ENCODE data around the gene XRCC3.
"Not testable (repeated sequence)": the region's sequence is repeated elsewhere in the genome, so short reads cannot be mapped to it uniquely, and the experiment has no call there.

Gene XRCC3

GRCh38 chr14:103656756-103657133 is 58.5 kb downstream of the XRCC3 start:
- DNase-seq = no peak

DNA sequence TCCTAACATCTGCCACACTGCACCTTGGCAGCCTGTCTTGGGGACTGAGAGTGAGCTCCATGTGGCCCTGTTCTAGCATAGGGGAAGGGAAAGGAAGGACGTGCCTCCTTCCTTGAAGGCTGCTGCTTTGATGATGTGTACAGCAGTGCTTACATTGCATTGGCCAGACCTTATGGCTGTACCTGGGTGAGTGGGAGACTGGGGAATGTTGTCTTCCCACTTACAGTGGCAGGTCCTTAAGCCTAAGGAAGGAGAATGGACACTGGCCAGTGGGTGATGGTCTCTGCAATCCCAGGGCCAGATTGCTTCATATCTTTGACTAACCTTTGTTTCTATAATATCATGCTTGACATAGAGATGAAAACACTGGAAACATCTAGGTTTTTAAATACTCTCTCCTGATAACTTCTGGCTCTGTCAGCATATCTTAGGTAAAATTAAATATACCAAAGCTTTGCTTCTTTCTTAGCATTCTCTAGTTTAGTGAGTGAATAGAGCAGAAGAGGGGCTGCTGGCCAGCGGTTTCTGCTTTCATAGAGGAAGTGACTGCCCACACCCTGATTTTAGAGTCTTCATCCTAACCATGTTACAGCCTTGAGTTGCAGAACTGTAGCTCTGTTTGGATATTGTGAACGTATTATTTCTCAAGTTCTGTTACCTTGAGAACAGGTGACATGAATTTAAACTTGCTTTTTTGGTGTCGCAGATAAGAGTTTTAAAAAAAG is 59.1 kb downstream of the XRCC3 start:
- no peak for DNase-seq

DNA sequence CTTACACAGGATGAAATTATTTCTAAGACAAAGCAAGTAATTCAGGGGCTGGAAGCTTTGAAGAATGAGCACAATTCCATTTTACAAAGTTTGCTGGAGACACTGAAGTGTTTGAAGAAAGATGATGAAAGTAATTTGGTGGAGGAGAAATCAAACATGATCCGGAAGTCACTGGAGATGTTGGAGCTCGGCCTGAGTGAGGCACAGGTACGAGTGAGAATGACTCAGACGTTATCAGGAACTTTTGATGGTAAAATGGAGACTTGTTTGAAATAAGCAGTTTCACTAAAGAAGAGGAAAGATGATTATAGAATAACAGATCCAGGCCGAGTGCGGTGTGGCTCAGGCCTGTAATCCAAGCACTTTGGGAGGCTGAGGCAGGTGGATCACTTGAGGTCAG is 60.6 kb downstream of the XRCC3 start:
- DNase-seq = no peak

GRCh38 chr14:103653805-103654204 is 61.4 kb downstream of the XRCC3 start:
- DNase-seq = no peak

GRCh38 chr14:103653336-103653735 is 61.9 kb downstream of the XRCC3 start:
- not testable (repeated sequence) for DNase-seq

- no peak for DNase-seq
These were observed 62.4 kb downstream of the XRCC3 start for GRCh38 chr14:103652806-103653205.

DNA sequence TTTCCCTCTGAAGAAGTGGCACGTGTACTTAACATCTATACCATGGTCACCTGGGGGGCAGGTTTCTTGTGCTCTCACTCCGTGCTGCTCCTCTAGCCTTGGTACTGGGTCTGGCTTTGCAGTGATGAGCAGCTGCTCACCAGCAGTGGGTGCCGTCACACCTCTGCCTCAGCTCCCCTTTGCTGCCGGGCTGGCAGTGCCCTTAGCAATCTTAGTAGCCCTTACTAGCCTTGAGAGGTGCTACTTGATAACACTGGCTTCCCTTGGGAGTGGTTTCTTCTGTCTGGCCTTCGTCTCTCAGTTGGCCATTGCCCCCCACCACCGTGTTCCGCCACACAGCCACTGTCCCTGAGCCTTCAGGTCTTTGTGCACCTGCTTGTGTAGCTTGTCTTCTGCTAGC is 63.7 kb downstream of the XRCC3 start:
- DNase-seq = no peak

DNA sequence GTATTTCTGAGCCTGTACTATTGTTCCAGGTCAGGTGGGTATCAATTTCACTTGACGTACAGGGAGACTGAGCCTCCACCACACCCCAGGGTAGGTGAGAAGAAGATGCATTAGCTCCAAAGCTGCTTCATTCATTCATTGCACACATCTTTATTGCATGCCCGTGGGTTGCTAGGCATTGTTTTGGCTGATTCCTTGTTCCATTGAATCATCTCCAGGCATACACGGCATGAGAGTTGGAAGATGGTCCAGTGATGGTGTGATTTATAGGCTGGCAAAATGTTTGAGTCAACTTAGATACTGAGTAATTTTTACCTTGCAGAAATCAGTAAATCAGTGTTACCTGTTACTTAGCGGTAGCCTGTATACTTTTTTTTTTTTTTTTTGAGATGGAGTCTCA is 65.0 kb downstream of the XRCC3 start:
- no peak for DNase-seq

- DNase-seq = no peak
These were observed 66.2 kb downstream of the XRCC3 start for GRCh38 chr14:103649001-103649400.

All from NCI-H146 (cell line).